Measurements from ENCODE around the gene NPLOC4. TPM values are rescaled to one million over a fixed set of nuclear protein-coding genes. Genes with fewer than 3 reads are reported as not detected.

The NPLOC4 gene
- total and polyA plus RNA-seq, 2 of the 8 experiments (the other 6 are each of a cell fraction or from before 2014, with no cell fraction given), result 70.7 to 92.7 TPM

DNA sequence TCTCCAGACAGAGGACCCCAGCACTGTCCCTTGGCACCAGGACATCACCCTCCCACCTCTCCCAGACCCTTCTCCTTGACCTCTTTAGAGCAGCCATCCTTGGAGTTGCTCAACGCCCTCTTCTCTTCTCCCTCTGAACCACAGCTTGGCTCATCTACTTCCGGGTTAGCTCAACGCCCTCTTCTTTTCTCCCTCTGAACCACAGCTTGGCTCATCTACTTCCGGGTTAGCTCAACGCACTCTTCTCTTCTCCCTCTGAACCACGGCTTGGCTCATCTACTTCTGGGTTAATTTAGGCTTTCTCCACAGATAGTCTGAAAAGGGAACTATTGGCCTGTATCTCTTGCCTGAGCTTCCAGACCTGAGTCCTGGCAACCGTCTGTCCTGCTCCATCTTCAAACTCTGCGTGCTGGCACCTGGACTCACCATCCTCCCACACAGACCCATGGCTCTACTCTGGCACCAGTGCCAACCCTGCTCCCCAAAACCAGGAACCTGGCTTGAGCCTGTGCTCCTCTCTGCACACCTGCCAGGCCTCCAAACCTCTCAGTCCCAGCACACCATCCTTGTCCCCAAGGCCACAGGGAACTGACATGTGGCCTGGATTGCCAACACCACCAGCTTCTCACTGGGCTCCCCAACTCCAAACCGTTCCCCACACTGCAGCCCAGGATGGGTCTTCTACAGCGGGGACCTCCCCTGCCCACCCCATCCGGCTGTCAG is 59.5 kb downstream of the NPLOC4 start:
- no peak overlapping the region for H2BK120ac ChIP-seq (replicated peaks; ENCODE audit: low read depth, low read length)
- H2BK20ac ChIP-seq (ENCODE audit: low read length), result no peak overlapping the region
- CTCF ChIA-PET (ENCODE audit: partially characterized antibody), result interaction anchor here (0.8 to 2.0 kb wide), 6 partner anchors 10 to 408 kb away, joined by 3 to 6 read pairs (median 3); no protein-coding TSS in a partner anchor
- TF ChIP-seq SP2 (IDR thresholded peaks at IDR 0.05; ENCODE audit: low read length), result no peak
- no peak for TF ChIP-seq TBP (IDR thresholded peaks at IDR 0.05; ENCODE audit: low read depth, low read length)
- TF ChIP-seq SIRT6 (IDR thresholded peaks at IDR 0.05; ENCODE audit: low read length), result no peak

More for the DNA sequence above, 59.5 kb downstream of the NPLOC4 start:
- 89% methylated on average over 11 of the region's 11 CpGs; no CpG with 5 or more reads in 1 of the 2 experiments for WGBS, 2 experiments (ENCODE audit: extremely low coverage in 1 of 2, insufficient coverage in 1 of 2, insufficient read length in 1 of 2, insufficient replicate concordance in 2 of 2, low coverage in 1 of 2, low lambda C conversion rate in 2 of 2, missing lambda C conversion rate in 1 of 2)
- H2BK15ac ChIP-seq (ENCODE audit: low read length), result no peak overlapping the region
- peaks cover 0 to 6% (median 4%) of the 10 kb centered on the region in 4 experiments; a peak in 5 of 8 replicates for H3K36me3 ChIP-seq (ENCODE audit: control insufficient read depth in 2 of 4, insufficient read depth in 4 of 4, low read length in 3 of 4)
- H4K8ac ChIP-seq (ENCODE audit: extremely low read depth, insufficient read depth, low read length), result no peak overlapping the region
- H3K9me3 ChIP-seq (ENCODE audit: insufficient read depth in 2 of 2, low read depth in 1 of 2, low read length in 1 of 2), result no peaks in the 10 kb centered on the region
- no peak overlapping the region for H3K9ac ChIP-seq (replicated peaks in 1 of 4; ENCODE audit: extremely low read depth in 1 of 4, low read depth in 3 of 4, low read length in 3 of 4)
- peak overlapping the region; percentile 33; the same call in 1 of the 2 replicates for H3K27ac ChIP-seq (ENCODE audit: low read depth, low read length)
- no peak overlapping the region for H4K91ac ChIP-seq (replicated peaks; ENCODE audit: insufficient read length, low read length)
- no peak overlapping the region for H2AK5ac ChIP-seq (ENCODE audit: low read depth, low read length)
- H3K4ac ChIP-seq (replicated peaks; ENCODE audit: insufficient read length, low read depth, low read length), result no peak overlapping the region
- H3K4me2 ChIP-seq (ENCODE audit: insufficient read depth in 1 of 2, low read depth in 2 of 2, low read length in 2 of 2), result no peak overlapping the region
- peaks cover 11 to 13% of the 10 kb centered on the region in 2 experiments for H4K20me1 ChIP-seq (replicated peaks in 1 of 2; ENCODE audit: control insufficient read depth in 1 of 2, insufficient read depth in 2 of 2, low read length in 2 of 2)
- no peak overlapping the region for H2BK12ac ChIP-seq (ENCODE audit: low read depth, low read length)
- POLR2A ChIA-PET (ENCODE audit: partially characterized antibody), result interaction anchor here (0.6 to 1.9 kb wide), 6 partner anchors 12 to 125 kb away, joined by 3 to 6 read pairs (median 4); partner anchors contain the start of gene MRPL12
- 0 out of 4 replicates have a peak, but pooled peaks cover 0 to 2% of the 10 kb centered on the region in 2 experiments for H3K79me2 ChIP-seq (ENCODE audit: control insufficient read depth in 1 of 2, insufficient read depth in 2 of 2, low read length in 2 of 2)
- no peaks in the 10 kb centered on the region for H3K23me2 ChIP-seq (ENCODE audit: low read depth, low read length)
- H3K27me3 ChIP-seq (replicated peaks in 1 of 4; ENCODE audit: control insufficient read depth in 3 of 4, extremely low read depth in 1 of 4, insufficient read depth in 3 of 4, low read length in 3 of 4), result no peaks in the 10 kb centered on the region
- no peaks in the 10 kb centered on the region for H3K4me1 ChIP-seq (replicated peaks in 1 of 4; ENCODE audit: control insufficient read depth in 3 of 4, insufficient read depth in 4 of 4, low read length in 3 of 4)
- no peak for DNase-seq (ENCODE audit: low read depth in 1 of 2, low spot score in 2 of 2)
- H2BK5ac ChIP-seq (ENCODE audit: low read depth, low read length), result peak overlapping the region; percentile 44; the same call in 1 of the 2 replicates
- H4K5ac ChIP-seq (ENCODE audit: insufficient read length, low read depth, low read length), result no peak overlapping the region
- H3K4me3 ChIP-seq (ENCODE audit: extremely low read depth in 1 of 4, insufficient read depth in 2 of 4, low read depth in 3 of 4, low read length in 4 of 4), result no peak overlapping the region
- FAIRE-seq, result no peak
- H3K18ac ChIP-seq (ENCODE audit: extremely low read depth, low read length), result no peak overlapping the region
- peaks cover 6% of the 10 kb centered on the region for H3K79me1 ChIP-seq (ENCODE audit: low read depth, low read length)
- no peak overlapping the region for H3K14ac ChIP-seq (ENCODE audit: insufficient read length)
- H2AFZ ChIP-seq (ENCODE audit: low read length), result no peak overlapping the region
- no peak overlapping the region for H3K56ac ChIP-seq (replicated peaks; ENCODE audit: insufficient read length, low read depth, low read length)
- no peak overlapping the region for H3K23ac ChIP-seq (ENCODE audit: insufficient read length)

Data from H1 (cell line).